SK-N-SH treated with all-trans-retinoic acid at 6 μM for 48 hours (cell line): ENCODE measurements around the gene FAAP100.

Experiments
- ATAC-seq: fragments of 200-7000 bp; cut with Tn5 transposase; 3 replicates; pipeline ENCODE4 v1.9.1; 2020; ENCODE audit warnings: mild to moderate bottlenecking, moderate library complexity
- ARNTL ChIP-seq: fragments of 450-650 bp; formaldehyde crosslinking; IDR thresholded peaks from 2 replicates; pipeline ENCODE4 v1.5.0; 2020; ENCODE audit warnings: low read depth, mild to moderate bottlenecking, moderate library complexity, borderline replicate concordance
- BACH2 ChIP-seq: fragments of 250-450 bp; sonication (Bioruptor Pico); IDR thresholded peaks from 2 replicates; pipeline ENCODE4 v1.9.0; 2021; ENCODE audit warnings: mild to moderate bottlenecking, borderline replicate concordance
- ESRRG ChIP-seq: fragments of 250-450 bp; sonication (Bioruptor Pico); IDR thresholded peaks from 2 replicates; pipeline ENCODE4 v1.6.1; 2021; ENCODE audit warnings: mild to moderate bottlenecking
- GLIS3 ChIP-seq: fragments of 250-450 bp; sonication (Bioruptor Pico); IDR thresholded peaks from 2 replicates; pipeline ENCODE4 v1.5.0; 2020; ENCODE audit warnings: mild to moderate bottlenecking, moderate library complexity
- ISL1 ChIP-seq: fragments of 250-450 bp; sonication (Bioruptor Pico); IDR thresholded peaks from 2 replicates; pipeline ENCODE4 v2.1.2; 2022; ENCODE audit warnings: mild to moderate bottlenecking, moderate library complexity
- SNAI2 ChIP-seq: fragments of 250-450 bp; sonication (Bioruptor Pico); IDR thresholded peaks from 2 replicates; pipeline ENCODE4 v1.5.0; 2020; ENCODE audit warnings: mild to moderate bottlenecking, moderate library complexity
- TCF4 ChIP-seq: fragments of 250-450 bp; sonication (Bioruptor Pico); IDR thresholded peaks from 2 replicates; pipeline ENCODE4 v1.8.0; 2021; ENCODE audit warnings: mild to moderate bottlenecking, moderate library complexity, borderline replicate concordance
- TOX ChIP-seq: fragments of 250-450 bp; sonication (Bioruptor Pico); IDR thresholded peaks from 2 replicates; pipeline ENCODE4 v1.8.0; 2021; ENCODE audit warnings: mild to moderate bottlenecking, moderate library complexity, borderline replicate concordance
- ZC3H10 ChIP-seq: fragments of 250-450 bp; sonication (Bioruptor Pico); IDR thresholded peaks from 2 replicates; pipeline ENCODE4 v1.5.1; 2021; ENCODE audit warnings: mild to moderate bottlenecking, moderate library complexity
- ZFP3 ChIP-seq: fragments of 250-450 bp; sonication (Bioruptor Pico); IDR thresholded peaks from 2 replicates; pipeline ENCODE4 v1.5.0; 2020; ENCODE audit warnings: mild to moderate bottlenecking, moderate library complexity
- TF ChIP-seq, protein P1 (sequence below): fragments of 250-450 bp; sonication (Bioruptor Pico); IDR thresholded peaks from 2 replicates; pipeline ENCODE4 v1.5.1; 2021; ENCODE audit warnings: mild to moderate bottlenecking, moderate library complexity
- TF ChIP-seq, protein P2 (sequence below): fragments of 250-450 bp; sonication (Bioruptor Pico); IDR thresholded peaks from 2 replicates; pipeline ENCODE4 v1.5.0; 2020; ENCODE audit warnings: mild to moderate bottlenecking, moderate library complexity
- TF ChIP-seq, protein P3 (sequence below): fragments of 250-450 bp; sonication (Bioruptor Pico); IDR thresholded peaks from 2 replicates; pipeline ENCODE4 v1.8.0; 2020; ENCODE audit warnings: mild to moderate bottlenecking, moderate library complexity, borderline replicate concordance
- TF ChIP-seq, protein P4 (sequence below): fragments of 250-450 bp; sonication (Bioruptor Pico); IDR thresholded peaks from 2 replicates; pipeline ENCODE4 v1.5.1; 2020; ENCODE audit warnings: low read depth, mild to moderate bottlenecking, moderate library complexity
- TF ChIP-seq, protein P5 (sequence below): fragments of 250-450 bp; sonication (Bioruptor Pico); IDR thresholded peaks from 2 replicates; pipeline ENCODE4 v1.8.0; 2021; ENCODE audit warnings: low read depth, mild to moderate bottlenecking, moderate library complexity, borderline replicate concordance

Gene FAAP100, protein sequence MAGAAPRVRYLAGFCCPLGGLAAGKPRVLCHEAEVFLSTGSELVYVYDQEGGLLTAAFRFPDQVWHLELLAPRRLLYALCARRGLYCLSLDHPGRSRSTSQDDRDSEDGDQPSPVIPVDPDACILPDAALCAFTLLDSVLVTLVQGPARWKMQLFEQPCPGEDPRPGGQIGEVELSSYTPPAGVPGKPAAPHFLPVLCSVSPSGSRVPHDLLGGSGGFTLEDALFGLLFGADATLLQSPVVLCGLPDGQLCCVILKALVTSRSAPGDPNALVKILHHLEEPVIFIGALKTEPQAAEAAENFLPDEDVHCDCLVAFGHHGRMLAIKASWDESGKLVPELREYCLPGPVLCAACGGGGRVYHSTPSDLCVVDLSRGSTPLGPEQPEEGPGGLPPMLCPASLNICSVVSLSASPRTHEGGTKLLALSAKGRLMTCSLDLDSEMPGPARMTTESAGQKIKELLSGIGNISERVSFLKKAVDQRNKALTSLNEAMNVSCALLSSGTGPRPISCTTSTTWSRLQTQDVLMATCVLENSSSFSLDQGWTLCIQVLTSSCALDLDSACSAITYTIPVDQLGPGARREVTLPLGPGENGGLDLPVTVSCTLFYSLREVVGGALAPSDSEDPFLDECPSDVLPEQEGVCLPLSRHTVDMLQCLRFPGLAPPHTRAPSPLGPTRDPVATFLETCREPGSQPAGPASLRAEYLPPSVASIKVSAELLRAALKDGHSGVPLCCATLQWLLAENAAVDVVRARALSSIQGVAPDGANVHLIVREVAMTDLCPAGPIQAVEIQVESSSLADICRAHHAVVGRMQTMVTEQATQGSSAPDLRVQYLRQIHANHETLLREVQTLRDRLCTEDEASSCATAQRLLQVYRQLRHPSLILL

DNA sequence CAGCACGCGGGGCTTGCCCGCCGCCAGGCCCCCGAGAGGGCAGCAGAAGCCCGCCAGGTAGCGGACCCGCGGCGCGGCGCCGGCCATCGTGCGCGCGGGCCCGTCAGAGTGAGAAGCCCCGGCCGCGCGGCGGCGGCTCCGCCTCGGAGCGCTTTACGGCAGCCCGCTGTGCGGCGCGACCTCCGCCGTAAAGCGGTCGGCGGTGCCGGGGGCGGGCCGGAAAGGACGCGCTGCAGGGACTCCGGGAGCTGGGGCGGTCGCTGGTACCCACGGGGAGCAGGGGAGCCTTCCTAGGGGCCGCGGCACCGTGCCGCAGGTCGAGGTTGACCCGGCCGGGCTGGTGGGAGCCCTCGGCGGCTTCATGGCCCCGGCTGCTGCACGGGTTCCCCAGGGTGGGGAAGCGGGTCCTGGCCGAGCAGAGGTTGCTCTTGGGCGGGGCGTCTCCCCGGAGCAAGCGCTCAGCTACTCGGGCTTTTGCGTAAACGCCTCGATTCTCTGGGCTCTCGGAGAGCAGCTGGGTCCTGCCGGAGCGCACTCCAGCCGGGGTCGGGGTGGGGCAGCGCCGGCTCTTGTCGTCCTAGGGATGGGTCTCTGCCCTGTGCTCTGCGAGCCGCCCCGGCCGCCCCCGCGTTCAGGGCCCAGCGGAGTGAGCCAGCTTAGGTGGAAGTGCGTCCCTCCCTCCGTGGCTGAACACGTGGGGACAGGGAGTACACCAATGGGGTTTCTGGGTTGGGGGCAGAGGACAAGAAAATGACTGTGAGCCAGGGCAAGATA, at the start of gene FAAP100:
Gene FAAP100 (minus strand): TSS at position 110 of the 774 bp plus-strand sequence. CDS start 23 bp downstream, at position 87.
- TF ChIP-seq TOX (CRISPR knock-in tag) (no peak), ARNTL (no peak), ZC3H10 (CRISPR knock-in tag) (0 out of 2 replicates have a peak, but pooled peaks have one; percentile 23), ISL1 (CRISPR knock-in tag) (no peak), ESRRG (CRISPR knock-in tag) (0 out of 2 replicates have a peak, but pooled peaks have one; percentile 52), GLIS3 (CRISPR knock-in tag) (0 out of 2 replicates have a peak, but pooled peaks have one; percentile 14)
- TF ChIP-seq, protein P1, sequence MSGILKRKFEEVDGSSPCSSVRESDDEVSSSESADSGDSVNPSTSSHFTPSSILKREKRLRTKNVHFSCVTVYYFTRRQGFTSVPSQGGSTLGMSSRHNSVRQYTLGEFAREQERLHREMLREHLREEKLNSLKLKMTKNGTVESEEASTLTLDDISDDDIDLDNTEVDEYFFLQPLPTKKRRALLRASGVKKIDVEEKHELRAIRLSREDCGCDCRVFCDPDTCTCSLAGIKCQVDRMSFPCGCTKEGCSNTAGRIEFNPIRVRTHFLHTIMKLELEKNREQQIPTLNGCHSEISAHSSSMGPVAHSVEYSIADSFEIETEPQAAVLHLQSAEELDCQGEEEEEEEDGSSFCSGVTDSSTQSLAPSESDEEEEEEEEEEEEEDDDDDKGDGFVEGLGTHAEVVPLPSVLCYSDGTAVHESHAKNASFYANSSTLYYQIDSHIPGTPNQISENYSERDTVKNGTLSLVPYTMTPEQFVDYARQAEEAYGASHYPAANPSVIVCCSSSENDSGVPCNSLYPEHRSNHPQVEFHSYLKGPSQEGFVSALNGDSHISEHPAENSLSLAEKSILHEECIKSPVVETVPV = no peak
- TF ChIP-seq, protein P2, sequence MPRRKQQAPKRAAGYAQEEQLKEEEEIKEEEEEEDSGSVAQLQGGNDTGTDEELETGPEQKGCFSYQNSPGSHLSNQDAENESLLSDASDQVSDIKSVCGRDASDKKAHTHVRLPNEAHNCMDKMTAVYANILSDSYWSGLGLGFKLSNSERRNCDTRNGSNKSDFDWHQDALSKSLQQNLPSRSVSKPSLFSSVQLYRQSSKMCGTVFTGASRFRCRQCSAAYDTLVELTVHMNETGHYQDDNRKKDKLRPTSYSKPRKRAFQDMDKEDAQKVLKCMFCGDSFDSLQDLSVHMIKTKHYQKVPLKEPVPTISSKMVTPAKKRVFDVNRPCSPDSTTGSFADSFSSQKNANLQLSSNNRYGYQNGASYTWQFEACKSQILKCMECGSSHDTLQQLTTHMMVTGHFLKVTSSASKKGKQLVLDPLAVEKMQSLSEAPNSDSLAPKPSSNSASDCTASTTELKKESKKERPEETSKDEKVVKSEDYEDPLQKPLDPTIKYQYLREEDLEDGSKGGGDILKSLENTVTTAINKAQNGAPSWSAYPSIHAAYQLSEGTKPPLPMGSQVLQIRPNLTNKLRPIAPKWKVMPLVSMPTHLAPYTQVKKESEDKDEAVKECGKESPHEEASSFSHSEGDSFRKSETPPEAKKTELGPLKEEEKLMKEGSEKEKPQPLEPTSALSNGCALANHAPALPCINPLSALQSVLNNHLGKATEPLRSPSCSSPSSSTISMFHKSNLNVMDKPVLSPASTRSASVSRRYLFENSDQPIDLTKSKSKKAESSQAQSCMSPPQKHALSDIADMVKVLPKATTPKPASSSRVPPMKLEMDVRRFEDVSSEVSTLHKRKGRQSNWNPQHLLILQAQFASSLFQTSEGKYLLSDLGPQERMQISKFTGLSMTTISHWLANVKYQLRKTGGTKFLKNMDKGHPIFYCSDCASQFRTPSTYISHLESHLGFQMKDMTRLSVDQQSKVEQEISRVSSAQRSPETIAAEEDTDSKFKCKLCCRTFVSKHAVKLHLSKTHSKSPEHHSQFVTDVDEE (CRISPR knock-in tag) = no peak
- peak; percentile 57 for ATAC-seq

DNA sequence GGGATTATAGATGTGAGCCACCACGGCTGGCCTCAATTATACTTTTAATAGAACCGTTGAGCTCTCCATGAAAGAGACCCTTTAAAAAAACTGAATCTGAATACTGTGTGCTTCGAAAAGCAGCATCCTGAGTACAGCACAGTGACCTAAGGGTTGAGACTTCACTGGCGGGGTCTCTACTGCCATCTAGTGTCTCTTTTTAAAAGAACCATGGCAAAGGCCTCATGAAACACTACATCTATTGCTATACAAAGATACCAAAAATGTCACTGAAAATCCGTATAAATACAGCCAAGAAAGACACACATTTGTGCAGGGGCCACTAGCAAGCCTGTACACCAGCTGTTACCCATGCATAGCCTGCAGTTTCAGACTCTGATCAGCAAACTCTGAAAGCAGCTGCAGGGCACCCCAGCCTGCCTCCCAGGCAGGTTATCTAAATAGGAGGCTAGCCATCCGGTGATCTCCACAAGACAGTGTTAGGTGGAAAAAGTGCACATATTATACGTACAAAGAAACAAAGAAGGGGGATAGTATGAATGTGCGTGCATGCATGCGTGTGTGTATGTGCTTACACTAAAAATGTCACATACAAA, 49.5 kb upstream of the FAAP100 start:
- peak; percentile 91 for ATAC-seq
- TF ChIP-seq ESRRG (CRISPR knock-in tag) = no peak
- no peak for TF ChIP-seq TCF4 (CRISPR knock-in tag)

DNA sequence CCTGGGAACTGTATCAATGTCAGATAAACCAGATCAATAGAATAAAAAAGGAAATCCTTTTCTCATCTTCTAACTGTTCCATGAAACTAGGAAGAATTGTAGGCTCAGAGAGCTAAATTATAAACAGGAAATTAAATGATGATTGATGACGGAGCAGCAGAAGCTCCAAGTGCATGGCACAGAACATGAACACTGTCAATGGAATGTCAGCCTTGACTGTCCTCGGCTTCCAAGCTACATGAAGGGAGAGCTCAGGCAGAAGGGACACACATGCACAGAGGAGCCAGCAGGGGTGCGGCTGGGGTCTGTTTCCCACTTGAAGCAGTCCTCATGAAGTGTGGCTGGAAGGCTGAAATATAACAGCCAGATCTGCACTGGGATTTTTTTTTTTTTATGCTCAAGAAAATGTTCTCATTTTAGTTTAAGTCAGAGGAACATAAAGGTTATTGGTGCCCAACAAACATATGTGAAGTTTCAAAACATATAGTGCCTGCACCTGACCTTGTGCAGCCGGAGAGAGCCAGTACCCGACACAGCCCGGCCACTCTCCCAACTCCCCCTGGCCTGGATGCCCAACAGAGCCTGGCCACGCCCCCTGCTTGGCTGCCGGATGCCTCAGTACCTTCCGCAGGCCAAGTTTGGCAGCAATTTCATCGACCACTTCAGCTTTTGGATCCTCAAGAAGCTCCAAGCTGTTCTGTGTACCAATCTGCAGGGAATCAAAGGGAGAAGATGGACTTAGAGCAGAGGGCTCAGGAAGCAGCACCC, 47.8 kb upstream of the FAAP100 start:
- peak; percentile 79 for ATAC-seq
- TF ChIP-seq ISL1 (CRISPR knock-in tag) = peak; percentile 56
- TF ChIP-seq, protein P3, sequence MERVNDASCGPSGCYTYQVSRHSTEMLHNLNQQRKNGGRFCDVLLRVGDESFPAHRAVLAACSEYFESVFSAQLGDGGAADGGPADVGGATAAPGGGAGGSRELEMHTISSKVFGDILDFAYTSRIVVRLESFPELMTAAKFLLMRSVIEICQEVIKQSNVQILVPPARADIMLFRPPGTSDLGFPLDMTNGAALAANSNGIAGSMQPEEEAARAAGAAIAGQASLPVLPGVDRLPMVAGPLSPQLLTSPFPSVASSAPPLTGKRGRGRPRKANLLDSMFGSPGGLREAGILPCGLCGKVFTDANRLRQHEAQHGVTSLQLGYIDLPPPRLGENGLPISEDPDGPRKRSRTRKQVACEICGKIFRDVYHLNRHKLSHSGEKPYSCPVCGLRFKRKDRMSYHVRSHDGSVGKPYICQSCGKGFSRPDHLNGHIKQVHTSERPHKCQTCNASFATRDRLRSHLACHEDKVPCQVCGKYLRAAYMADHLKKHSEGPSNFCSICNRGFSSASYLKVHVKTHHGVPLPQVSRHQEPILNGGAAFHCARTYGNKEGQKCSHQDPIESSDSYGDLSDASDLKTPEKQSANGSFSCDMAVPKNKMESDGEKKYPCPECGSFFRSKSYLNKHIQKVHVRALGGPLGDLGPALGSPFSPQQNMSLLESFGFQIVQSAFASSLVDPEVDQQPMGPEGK (CRISPR knock-in tag) = no peak

DNA sequence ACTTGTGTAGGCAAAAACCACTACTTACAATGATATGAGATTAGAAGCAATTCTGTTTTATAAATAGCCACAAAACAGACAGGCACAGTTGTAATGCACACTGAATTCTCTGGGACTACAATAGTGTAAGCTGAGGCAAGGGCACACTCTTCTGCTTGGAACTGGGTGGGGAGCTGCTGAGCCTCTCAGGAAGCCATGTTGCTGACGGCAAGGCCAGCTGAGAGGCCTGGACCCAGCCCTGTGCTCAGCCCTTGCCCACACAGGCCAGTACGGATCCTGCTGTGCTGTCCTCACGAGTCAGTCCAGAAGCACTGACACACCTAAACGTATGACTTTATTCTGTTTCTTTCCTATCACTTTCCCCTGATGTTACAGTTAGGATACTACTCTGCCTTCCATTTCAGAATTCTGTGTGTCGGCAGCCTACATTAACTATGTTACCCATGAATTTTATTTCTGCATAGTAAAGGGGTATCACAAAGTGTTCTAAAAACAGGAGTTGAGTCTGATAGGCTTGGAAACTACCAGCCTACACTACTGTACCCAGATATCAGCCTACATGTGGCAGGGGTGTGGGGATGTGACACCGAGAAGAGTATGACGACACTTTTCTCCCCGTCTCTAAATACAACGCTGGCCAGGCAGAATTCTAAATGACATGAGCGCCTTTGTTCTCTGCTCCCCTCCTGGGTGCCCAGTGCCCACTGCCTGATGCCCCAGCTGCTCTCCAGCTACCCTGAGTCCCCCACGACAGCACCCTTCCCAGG, 41.1 kb upstream of the FAAP100 start:
- ATAC-seq = no peak
- TF ChIP-seq ZFP3 (CRISPR knock-in tag) (no peak), GLIS3 (CRISPR knock-in tag) (no peak), TCF4 (CRISPR knock-in tag) (no peak), ESRRG (CRISPR knock-in tag) (no peak), ARNTL (no peak), SNAI2 (CRISPR knock-in tag) (no peak), BACH2 (no peak), ZC3H10 (CRISPR knock-in tag) (no peak), TOX (CRISPR knock-in tag) (no peak)
- TF ChIP-seq, protein P4, sequence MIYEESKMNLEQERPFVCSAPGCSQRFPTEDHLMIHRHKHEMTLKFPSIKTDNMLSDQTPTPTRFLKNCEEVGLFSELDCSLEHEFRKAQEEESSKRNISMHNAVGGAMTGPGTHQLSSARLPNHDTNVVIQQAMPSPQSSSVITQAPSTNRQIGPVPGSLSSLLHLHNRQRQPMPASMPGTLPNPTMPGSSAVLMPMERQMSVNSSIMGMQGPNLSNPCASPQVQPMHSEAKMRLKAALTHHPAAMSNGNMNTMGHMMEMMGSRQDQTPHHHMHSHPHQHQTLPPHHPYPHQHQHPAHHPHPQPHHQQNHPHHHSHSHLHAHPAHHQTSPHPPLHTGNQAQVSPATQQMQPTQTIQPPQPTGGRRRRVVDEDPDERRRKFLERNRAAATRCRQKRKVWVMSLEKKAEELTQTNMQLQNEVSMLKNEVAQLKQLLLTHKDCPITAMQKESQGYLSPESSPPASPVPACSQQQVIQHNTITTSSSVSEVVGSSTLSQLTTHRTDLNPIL (CRISPR knock-in tag) = no peak
- TF ChIP-seq, protein P5, sequence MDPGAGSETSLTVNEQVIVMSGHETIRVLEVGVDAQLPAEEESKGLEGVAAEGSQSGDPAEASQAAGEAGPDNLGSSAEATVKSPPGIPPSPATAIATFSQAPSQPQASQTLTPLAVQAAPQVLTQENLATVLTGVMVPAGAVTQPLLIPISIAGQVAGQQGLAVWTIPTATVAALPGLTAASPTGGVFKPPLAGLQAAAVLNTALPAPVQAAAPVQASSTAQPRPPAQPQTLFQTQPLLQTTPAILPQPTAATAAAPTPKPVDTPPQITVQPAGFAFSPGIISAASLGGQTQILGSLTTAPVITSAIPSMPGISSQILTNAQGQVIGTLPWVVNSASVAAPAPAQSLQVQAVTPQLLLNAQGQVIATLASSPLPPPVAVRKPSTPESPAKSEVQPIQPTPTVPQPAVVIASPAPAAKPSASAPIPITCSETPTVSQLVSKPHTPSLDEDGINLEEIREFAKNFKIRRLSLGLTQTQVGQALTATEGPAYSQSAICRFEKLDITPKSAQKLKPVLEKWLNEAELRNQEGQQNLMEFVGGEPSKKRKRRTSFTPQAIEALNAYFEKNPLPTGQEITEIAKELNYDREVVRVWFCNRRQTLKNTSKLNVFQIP (CRISPR knock-in tag) = no peak
